ENCODE data around the gene PNP. TPM values are rescaled to one million over a fixed set of nuclear protein-coding genes. Genes with fewer than 3 reads are reported as not detected.

Gene PNP
- total and polyA plus RNA-seq, 2 donors (not counting 1 experiment from before 2014, with no cell fraction given): 6.9 to 25.7 TPM

GRCh38 chr14:20499108-20499507, 29.9 kb downstream of the PNP start:
- Histone ChIP-seq H3K4me2 (ENCODE audit: extremely low read depth, insufficient read depth, low read length) (no peak overlapping the region), H3K4me1 (ENCODE audit: control insufficient read depth, extremely low read depth, insufficient read depth, low read length) (peaks cover 2% of the 10 kb centered on the region), H4K20me1 (ENCODE audit: control insufficient read depth, extremely low read depth, insufficient read depth, low read length) (no peaks in the 10 kb centered on the region), H3K9ac (ENCODE audit: insufficient read depth, low read length) (no peak overlapping the region), H2AFZ (ENCODE audit: low read length) (no peak overlapping the region), H3K27me3 (ENCODE audit: control insufficient read depth, insufficient read depth, low read length) (no peaks in the 10 kb centered on the region), H3K79me2 (ENCODE audit: control insufficient read depth, insufficient read depth, low read length) (no peaks in the 10 kb centered on the region), H3K36me3 (ENCODE audit: control insufficient read depth, insufficient read depth, low read length) (no peaks in the 10 kb centered on the region), H3K4me3 (replicated peaks in 1 of 4; ENCODE audit: control extremely low read depth in 1 of 4, insufficient read depth in 1 of 4, low read depth in 3 of 4, low read length in 4 of 4) (no peak overlapping the region), H3K9me3 (ENCODE audit: control insufficient read depth, insufficient read depth, low read depth, low read length) (no peaks in the 10 kb centered on the region), H3K27ac (ENCODE audit: insufficient read depth, low read length) (no peak overlapping the region)
- no peak for DNase-seq (ENCODE audit: low read depth in 2 of 2)
- TF ChIP-seq EZH2 (IDR thresholded peaks at IDR 0.05; ENCODE audit: low read length, missing control alignments): no peak
- no peak for TF ChIP-seq CTCF (conservative IDR thresholded peaks at IDR 0.05 in 1 of 2, IDR thresholded peaks at IDR 0.05 in 1 of 2; ENCODE audit: low read depth in 1 of 2, low read length in 2 of 2)

- no peak overlapping the region for H3K4me2 ChIP-seq (ENCODE audit: extremely low read depth, insufficient read depth, low read length)
- H3K9me3 ChIP-seq (ENCODE audit: control insufficient read depth, insufficient read depth, low read depth, low read length): no peaks in the 10 kb centered on the region
- TF ChIP-seq CTCF (conservative IDR thresholded peaks at IDR 0.05 in 1 of 2, IDR thresholded peaks at IDR 0.05 in 1 of 2; ENCODE audit: low read depth in 1 of 2, low read length in 2 of 2) (no peak), EZH2 (IDR thresholded peaks at IDR 0.05; ENCODE audit: low read length, missing control alignments) (no peak)
- H3K27me3 ChIP-seq (ENCODE audit: control insufficient read depth, insufficient read depth, low read length): no peaks in the 10 kb centered on the region
- H3K9ac ChIP-seq (ENCODE audit: insufficient read depth, low read length): no peak overlapping the region
- H3K27ac ChIP-seq (ENCODE audit: insufficient read depth, low read length): no peak overlapping the region
- no peak overlapping the region for H2AFZ ChIP-seq (ENCODE audit: low read length)
- H3K4me3 ChIP-seq (replicated peaks in 1 of 4; ENCODE audit: control extremely low read depth in 1 of 4, insufficient read depth in 1 of 4, low read depth in 3 of 4, low read length in 4 of 4): no peak overlapping the region
- peaks cover 2% of the 10 kb centered on the region for H3K4me1 ChIP-seq (ENCODE audit: control insufficient read depth, extremely low read depth, insufficient read depth, low read length)
- DNase-seq (ENCODE audit: low read depth in 2 of 2): no peak
- no peaks in the 10 kb centered on the region for H4K20me1 ChIP-seq (ENCODE audit: control insufficient read depth, extremely low read depth, insufficient read depth, low read length)
- no peaks in the 10 kb centered on the region for H3K36me3 ChIP-seq (ENCODE audit: control insufficient read depth, insufficient read depth, low read length)
- H3K79me2 ChIP-seq (ENCODE audit: control insufficient read depth, insufficient read depth, low read length): no peaks in the 10 kb centered on the region
Observed at GRCh38 chr14:20499881-20500280, 30.7 kb downstream of the PNP start.

GRCh38 chr14:20501346-20501745, 32.1 kb downstream of the PNP start:
- no peak overlapping the region for H3K27ac ChIP-seq (ENCODE audit: insufficient read depth, low read length)
- H3K9me3 ChIP-seq (ENCODE audit: control insufficient read depth, insufficient read depth, low read depth, low read length): no peaks in the 10 kb centered on the region
- DNase-seq (ENCODE audit: low read depth in 2 of 2): peak; percentile 24 to 42

More at GRCh38 chr14:20501346-20501745, 32.1 kb downstream of the PNP start:
- no peak overlapping the region for H2AFZ ChIP-seq (ENCODE audit: low read length)
- no peaks in the 10 kb centered on the region for H3K27me3 ChIP-seq (ENCODE audit: control insufficient read depth, insufficient read depth, low read length)
- no peak overlapping the region for H3K4me2 ChIP-seq (ENCODE audit: extremely low read depth, insufficient read depth, low read length)
- H3K79me2 ChIP-seq (ENCODE audit: control insufficient read depth, insufficient read depth, low read length): no peaks in the 10 kb centered on the region
- TF ChIP-seq EZH2 (IDR thresholded peaks at IDR 0.05; ENCODE audit: low read length, missing control alignments): no peak
- no peak for TF ChIP-seq CTCF (conservative IDR thresholded peaks at IDR 0.05 in 1 of 2, IDR thresholded peaks at IDR 0.05 in 1 of 2; ENCODE audit: low read depth in 1 of 2, low read length in 2 of 2)
- no peaks in the 10 kb centered on the region for H4K20me1 ChIP-seq (ENCODE audit: control insufficient read depth, extremely low read depth, insufficient read depth, low read length)
- no peak overlapping the region for H3K4me3 ChIP-seq (replicated peaks in 1 of 4; ENCODE audit: control extremely low read depth in 1 of 4, insufficient read depth in 1 of 4, low read depth in 3 of 4, low read length in 4 of 4)
- no peaks in the 10 kb centered on the region for H3K36me3 ChIP-seq (ENCODE audit: control insufficient read depth, insufficient read depth, low read length)
- H3K4me1 ChIP-seq (ENCODE audit: control insufficient read depth, extremely low read depth, insufficient read depth, low read length): no peaks in the 10 kb centered on the region
- no peak overlapping the region for H3K9ac ChIP-seq (ENCODE audit: insufficient read depth, low read length)

Measured in fibroblast of lung (primary cell).